HG03354 (cell line): ENCODE measurements around the gene SLC24A3.

Source experiments
- ATAC-seq: cut with Tn5 transposase; IDR thresholded peaks from one replicate; pipeline ENCODE4 v1.9.1; 2021; ENCODE audit warnings: mild to moderate bottlenecking; ENCODE audit not compliant: unreplicated experiment, poor library complexity, severe bottlenecking

SLC24A3 gene

GRCh38 chr20:19760371-19760721 lies 547.9 kb downstream of the SLC24A3 start:
- ATAC-seq, result no peak

- ATAC-seq, result no peak
Observed at GRCh38 chr20:19761326-19761725, 548.9 kb downstream of the SLC24A3 start.

DNA sequence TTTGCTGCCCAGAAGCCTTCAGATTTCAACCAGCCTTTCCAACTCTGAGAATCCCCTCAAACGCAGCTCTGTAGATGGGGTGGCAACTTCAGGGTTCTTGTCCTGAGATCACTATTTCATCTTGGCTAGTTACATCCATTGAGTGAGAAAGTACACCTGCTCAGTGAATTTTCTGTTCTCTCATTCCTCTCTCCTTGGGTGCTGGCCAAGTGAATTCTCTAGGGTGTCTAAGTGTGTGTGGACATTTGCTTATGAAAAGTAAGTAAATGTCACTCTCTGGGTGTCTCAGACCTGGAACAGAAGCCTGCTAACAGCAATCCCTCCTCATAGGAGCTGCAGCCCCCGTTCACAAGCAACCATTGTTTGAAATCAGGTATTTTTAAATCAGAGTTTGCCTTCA lies 549.4 kb downstream of the SLC24A3 start:
- no peak for ATAC-seq

- ATAC-seq, result no peak
Observed at GRCh38 chr20:19764207-19764606, 551.8 kb downstream of the SLC24A3 start.

GRCh38 chr20:19765266-19765665 lies 552.8 kb downstream of the SLC24A3 start:
- ATAC-seq, result no peak

DNA sequence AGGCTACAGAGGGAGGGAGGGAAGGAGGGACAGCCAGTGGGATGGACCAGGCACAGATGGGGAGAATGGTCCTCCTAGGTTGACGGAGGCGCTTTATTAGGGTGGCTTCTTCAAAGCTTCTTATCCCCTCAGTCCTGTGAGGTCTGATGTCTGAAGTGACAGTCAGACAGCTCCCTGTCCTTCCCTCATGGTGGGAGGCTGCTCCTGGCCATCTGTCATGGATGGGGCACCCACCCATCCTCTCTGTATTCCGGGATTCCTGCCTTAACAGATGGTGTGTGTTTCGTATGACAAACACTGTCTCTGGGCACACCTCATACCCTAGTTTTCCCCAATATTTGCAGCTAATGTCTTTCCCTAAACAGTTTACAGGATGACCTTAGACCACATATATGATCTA lies 553.5 kb downstream of the SLC24A3 start:
- no peak for ATAC-seq

DNA sequence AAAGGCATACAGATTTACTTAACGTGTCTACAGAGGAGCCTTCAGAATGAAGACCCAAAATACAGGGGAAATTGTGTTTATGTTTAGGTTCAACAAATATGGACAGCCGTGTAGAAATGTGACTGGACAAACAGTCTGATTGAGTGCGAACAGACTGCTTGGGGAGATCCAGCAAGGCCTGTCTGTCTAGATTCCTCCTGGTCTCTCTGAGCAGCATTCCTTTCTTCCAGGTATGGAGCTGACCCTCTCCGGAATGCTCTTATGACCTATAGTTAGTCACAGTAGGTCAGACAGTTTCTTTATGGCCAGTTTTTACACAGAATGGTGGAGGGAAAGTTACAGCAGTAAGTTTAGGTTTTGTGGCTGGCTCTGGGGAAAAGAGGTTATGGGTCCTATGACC lies 554.6 kb downstream of the SLC24A3 start:
- ATAC-seq, result no peak

GRCh38 chr20:19768325-19768842 lies 555.9 kb downstream of the SLC24A3 start:
- no peak for ATAC-seq

DNA sequence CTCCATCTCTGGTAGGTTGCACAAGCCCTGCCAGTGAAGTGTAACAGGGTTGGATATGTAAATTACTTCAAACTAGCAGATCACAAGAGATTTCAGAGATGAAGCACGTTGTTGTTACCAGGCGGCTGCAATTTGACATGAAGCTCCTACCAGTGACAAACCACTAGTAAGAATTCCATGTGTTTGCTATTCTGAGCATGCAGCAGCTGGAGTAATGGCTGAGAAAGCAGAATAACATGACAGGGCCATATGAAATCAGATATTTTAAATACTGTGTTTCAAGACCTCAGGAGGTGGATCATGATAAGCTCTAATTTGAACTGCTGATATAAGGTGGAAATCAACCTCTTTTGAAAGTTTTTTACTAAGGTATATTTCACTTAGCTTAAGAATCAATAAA lies 557.1 kb downstream of the SLC24A3 start:
- no peak for ATAC-seq

GRCh38 chr20:19770375-19770774 lies 557.9 kb downstream of the SLC24A3 start:
- no peak for ATAC-seq

GRCh38 chr20:19771031-19771430 lies 558.6 kb downstream of the SLC24A3 start:
- no peak for ATAC-seq
